ENCODE measurements around the gene NDRG2.
"Not testable (repeated sequence)": the region's sequence is repeated elsewhere in the genome, so short reads cannot be mapped to it uniquely, and the experiment has no call there.

NDRG2 gene

DNA sequence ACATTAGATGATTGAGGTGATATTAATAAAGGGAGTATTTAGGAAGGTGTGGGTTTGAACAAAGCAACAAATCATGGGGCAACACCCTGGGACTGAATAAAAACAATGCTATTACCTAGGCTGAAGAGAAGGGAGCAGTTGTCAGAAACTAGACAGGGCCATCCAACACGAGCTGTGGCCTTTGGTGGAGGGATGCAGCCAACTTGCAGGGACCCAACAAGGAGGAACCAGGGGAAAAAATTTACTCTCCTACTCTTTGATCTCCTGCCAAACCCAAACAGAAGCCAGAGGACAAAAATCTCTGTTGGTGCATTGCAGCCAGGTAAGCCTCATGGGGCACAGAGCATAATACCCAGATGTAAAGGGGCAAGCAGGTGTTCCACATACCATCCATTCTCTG is 13.7 kb downstream of the NDRG2 start:
- no peak for DNase-seq (ENCODE audit: low spot score)
- in situ Hi-C loops (cut with MboI; ENCODE audit: low pct_unique_long_range_greater_than_20kb, low sequenced_read_pairs, unreplicated experiment) = no loop called here
- TF ChIP-seq, protein P1, sequence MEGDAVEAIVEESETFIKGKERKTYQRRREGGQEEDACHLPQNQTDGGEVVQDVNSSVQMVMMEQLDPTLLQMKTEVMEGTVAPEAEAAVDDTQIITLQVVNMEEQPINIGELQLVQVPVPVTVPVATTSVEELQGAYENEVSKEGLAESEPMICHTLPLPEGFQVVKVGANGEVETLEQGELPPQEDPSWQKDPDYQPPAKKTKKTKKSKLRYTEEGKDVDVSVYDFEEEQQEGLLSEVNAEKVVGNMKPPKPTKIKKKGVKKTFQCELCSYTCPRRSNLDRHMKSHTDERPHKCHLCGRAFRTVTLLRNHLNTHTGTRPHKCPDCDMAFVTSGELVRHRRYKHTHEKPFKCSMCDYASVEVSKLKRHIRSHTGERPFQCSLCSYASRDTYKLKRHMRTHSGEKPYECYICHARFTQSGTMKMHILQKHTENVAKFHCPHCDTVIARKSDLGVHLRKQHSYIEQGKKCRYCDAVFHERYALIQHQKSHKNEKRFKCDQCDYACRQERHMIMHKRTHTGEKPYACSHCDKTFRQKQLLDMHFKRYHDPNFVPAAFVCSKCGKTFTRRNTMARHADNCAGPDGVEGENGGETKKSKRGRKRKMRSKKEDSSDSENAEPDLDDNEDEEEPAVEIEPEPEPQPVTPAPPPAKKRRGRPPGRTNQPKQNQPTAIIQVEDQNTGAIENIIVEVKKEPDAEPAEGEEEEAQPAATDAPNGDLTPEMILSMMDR (IDR thresholded peaks at IDR 0.05; ENCODE audit: extremely low read depth, insufficient read depth, missing control alignments) = no peak

DNA sequence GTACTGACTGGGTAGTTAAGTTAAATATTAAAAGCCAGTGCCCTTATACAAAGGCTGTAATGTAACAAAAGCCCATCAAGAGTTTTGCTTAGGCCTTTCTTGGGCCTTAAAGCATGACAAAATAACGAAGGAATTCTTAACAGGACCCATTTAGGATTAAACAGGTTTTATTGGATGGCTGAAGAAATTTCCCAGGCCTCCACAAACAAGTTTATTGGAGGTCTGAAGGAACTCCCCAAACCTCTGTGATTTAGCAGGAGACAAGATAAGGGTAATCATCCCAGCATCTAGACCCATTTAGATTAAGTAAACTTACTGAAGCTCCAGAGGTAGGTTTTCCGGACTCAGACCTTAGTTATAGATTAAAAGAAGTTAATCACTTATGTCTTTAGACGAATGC is 15.1 kb downstream of the NDRG2 start:
- DNase-seq (ENCODE audit: low spot score); in situ Hi-C loops (cut with MboI; ENCODE audit: low pct_unique_long_range_greater_than_20kb, low sequenced_read_pairs, unreplicated experiment): not testable (repeated sequence)

DNA sequence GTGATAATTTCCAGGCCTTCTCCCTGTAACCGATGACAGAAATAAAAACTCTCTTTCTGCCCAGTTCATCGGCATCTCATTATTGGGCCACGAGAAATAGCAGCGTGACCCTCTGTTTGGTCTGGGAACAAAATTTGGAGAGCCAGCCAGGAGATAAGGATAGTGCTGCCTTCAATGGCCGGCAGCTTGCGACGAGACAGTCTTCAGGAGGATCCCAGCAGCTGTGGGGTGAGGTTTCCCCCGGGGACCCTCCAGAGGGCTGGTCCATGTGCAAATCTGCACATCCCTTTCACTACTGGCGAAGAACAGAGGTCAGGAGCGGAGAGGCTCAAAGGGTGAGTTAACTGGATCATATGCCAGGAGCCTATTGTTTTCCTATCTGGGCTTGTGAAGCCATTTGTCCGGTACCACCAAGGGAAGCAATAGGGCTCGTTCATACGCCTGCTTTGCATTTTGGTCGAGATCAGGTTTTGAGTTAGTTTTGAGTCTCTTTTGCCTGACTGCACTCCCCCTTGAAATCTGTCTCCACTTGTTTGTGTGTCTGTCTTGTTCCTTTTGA is 21.0 kb downstream of the NDRG2 start:
- in situ Hi-C loops (cut with MboI; ENCODE audit: low pct_unique_long_range_greater_than_20kb, low sequenced_read_pairs, unreplicated experiment) = no loop called here
- no peak for DNase-seq (ENCODE audit: low spot score)
- TF ChIP-seq, protein P1 (IDR thresholded peaks at IDR 0.05; ENCODE audit: extremely low read depth, insufficient read depth, missing control alignments) = no peak

DNA sequence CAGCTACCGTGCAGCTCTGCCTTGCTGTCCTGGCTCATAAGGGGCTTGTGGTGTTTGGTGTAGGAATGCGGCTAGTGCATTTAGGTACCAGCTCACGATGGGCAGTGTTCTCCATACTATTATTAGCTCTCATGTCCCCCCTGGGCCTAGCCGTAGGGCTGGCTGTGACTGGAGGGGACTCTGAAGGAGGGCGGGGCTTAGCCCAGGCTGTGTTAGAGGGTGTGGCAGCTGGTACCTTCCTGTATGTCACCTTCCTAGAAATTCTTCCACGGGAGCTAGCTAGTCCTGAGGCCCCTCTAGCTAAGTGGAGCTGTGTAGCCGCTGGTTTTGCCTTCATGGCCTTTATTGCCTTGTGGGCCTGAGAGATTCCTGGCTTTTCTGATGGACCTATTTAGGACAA is 23.6 kb downstream of the NDRG2 start:
- in situ Hi-C loops (cut with MboI; ENCODE audit: low pct_unique_long_range_greater_than_20kb, low sequenced_read_pairs, unreplicated experiment) = no loop called here
- TF ChIP-seq, protein P1 (IDR thresholded peaks at IDR 0.05; ENCODE audit: extremely low read depth, insufficient read depth, missing control alignments) = no peak
- DNase-seq (ENCODE audit: low spot score) = no peak

DNA sequence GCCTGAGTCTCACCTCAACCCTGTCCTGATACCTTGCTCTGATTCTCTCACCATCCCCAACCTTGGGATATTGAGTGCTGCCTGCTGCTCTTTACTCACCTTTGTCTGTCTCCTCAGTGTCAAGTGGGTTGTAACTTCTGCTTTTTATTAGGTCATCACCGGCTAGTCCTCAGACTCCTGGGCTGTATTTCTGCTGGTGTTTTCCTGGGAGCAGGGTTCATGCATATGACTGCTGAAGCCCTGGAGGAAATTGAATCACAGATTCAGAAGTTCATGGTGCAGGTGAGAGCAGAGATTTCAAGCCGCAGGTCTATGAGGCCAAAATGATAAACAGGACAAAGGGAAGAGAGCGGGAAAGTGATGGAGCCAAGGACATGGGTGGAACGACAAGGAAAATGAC is 25.3 kb downstream of the NDRG2 start:
- in situ Hi-C loops (cut with MboI; ENCODE audit: low pct_unique_long_range_greater_than_20kb, low sequenced_read_pairs, unreplicated experiment) = no loop called here
- TF ChIP-seq, protein P1 (IDR thresholded peaks at IDR 0.05; ENCODE audit: extremely low read depth, insufficient read depth, missing control alignments) = no peak
- DNase-seq (ENCODE audit: low spot score) = no peak

DNA sequence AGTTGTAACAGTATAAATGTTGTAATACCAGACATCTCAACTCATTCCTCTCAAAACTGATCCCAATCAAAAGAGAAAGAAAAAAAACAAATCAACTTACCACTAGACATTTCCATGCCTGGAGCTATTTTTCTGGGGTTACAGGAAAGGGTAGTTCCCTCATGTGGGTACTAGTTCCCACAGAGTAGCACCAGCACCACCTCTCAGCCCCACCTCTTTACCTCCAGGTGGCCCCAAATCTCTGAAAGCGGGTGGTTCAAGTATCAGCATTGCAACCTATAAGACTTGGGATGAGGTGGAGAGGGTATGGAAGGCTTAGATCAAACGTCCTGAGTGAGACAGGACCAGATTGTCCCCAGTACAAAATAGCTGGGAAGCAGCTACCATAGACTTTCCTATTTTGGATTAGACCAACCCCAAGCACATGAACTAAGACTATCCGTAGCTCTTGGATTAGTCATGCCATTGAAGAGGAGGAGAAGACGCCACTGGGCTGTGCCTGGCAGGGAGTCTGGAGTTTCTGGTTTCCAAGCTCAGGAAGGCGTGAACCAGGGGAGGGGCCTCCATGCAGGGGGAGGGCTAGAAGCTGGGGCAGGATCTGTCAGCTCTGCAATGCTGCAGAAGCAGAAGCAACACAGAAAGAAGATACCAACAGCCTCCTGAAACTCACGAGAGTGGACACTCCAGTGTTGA is 26.0 kb downstream of the NDRG2 start, which contains the start of gene SLC39A2:
TSS of gene SLC39A2 (plus strand) at position 620 of the 693 bp plus-strand sequence. CDS start 154 bp downstream, outside the sequence.
- TF ChIP-seq, protein P1 (IDR thresholded peaks at IDR 0.05; ENCODE audit: extremely low read depth, insufficient read depth, missing control alignments) = no peak
- no peak for DNase-seq (ENCODE audit: low spot score)
- in situ Hi-C loops (cut with MboI; ENCODE audit: low pct_unique_long_range_greater_than_20kb, low sequenced_read_pairs, unreplicated experiment) = no loop called here

- no peak for DNase-seq (ENCODE audit: low spot score)
- TF ChIP-seq, protein P1 (IDR thresholded peaks at IDR 0.05; ENCODE audit: extremely low read depth, insufficient read depth, missing control alignments) = no peak
- in situ Hi-C loops (cut with MboI; ENCODE audit: low pct_unique_long_range_greater_than_20kb, low sequenced_read_pairs, unreplicated experiment) = no loop called here
Observed at GRCh38 chr14:20998139-20998538, 26.7 kb downstream of the NDRG2 start.

Data from GM13977 (cell line).